H1 (cell line): ENCODE measurements around the gene CHPF2. TPM values are rescaled to one million over a fixed set of nuclear protein-coding genes. Genes with fewer than 3 reads are reported as not detected.

Experiments used
- CTCF ChIA-PET: fragments of 300-600 bp; sonication (Branson Sonifier 250); formaldehyde crosslinking; loops from one replicate; lab custom pipeline; 2021; ENCODE audit not compliant: partially characterized antibody; lab: Charles Lee
- POLR2A ChIA-PET: fragments of 300-600 bp; sonication (Branson Sonifier 250); formaldehyde crosslinking; loops from one replicate; lab custom pipeline; 2021; ENCODE audit warnings: inconsistent platforms; ENCODE audit not compliant: partially characterized antibody; lab: Charles Lee
- DNase-seq, 2 experiments: peaks; one replicate each; pipeline versions ENCODE4 v3.0.0 to v3.0.0-alpha.2; 2010 to 2022; ENCODE audit warnings: low spot score in 2 of 2, low read depth in 1 of 2, mixed read lengths in 1 of 2
- FAIRE-seq: peaks from 2 replicates; lab custom pipeline; 2011; peaks lifted over from hg19 to GRCh38; lab: Jason Lieb, UNC
- H2AFZ ChIP-seq: 2 replicates; pipeline ENCODE4 v1.8.1; 2012; ENCODE audit warnings: low read length, inconsistent platforms
- H2AK5ac ChIP-seq: 2 replicates; pipeline ENCODE4 v1.6.1; 2013; ENCODE audit warnings: low read depth, low read length
- H2BK120ac ChIP-seq: replicated peaks from 2 replicates; pipeline ENCODE3; 2013; ENCODE audit warnings: low read depth, low read length, inconsistent platforms
- H2BK12ac ChIP-seq: 2 replicates; pipeline ENCODE4 v1.6.1; 2013; ENCODE audit warnings: low read depth, low read length
- H2BK15ac ChIP-seq: 2 replicates; pipeline ENCODE4 v1.6.1; 2013; ENCODE audit warnings: low read length
- H2BK20ac ChIP-seq: 2 replicates; pipeline ENCODE4 v1.6.1; 2013; ENCODE audit warnings: low read length
- H2BK5ac ChIP-seq: 2 replicates; pipeline ENCODE4 v1.6.1; 2013; ENCODE audit warnings: low read depth, low read length
- H3K14ac ChIP-seq: 2 replicates; pipeline ENCODE4 v1.6.1; 2013; ENCODE audit warnings: inconsistent platforms; ENCODE audit not compliant: insufficient read length
- H3K18ac ChIP-seq: 2 replicates; pipeline ENCODE4 v1.6.1; 2013; ENCODE audit warnings: low read length; ENCODE audit errors: extremely low read depth
- H3K23ac ChIP-seq: 2 replicates; pipeline ENCODE4 v1.6.1; 2013; ENCODE audit warnings: inconsistent platforms; ENCODE audit not compliant: insufficient read length
- H3K23me2 ChIP-seq: 2 replicates; pipeline ENCODE4 v1.6.1; 2013; ENCODE audit warnings: low read depth, low read length
- H3K27ac ChIP-seq: 2 replicates; pipeline ENCODE4 v1.6.1; 2011; ENCODE audit warnings: low read depth, low read length, inconsistent platforms
- H3K27me3 ChIP-seq, 4 experiments: replicated peaks in 1 of 4; 1 replicate in 1 of 4; 2 replicates in 3 of 4; pipeline versions ENCODE4 v1.6.1 to v1.8.1; 2011 to 2013; ENCODE audit warnings: low read length in 3 of 4, mild to moderate bottlenecking in 3 of 4, inconsistent platforms in 2 of 4, mixed read lengths in 2 of 4, moderate library complexity in 1 of 4; ENCODE audit not compliant: control insufficient read depth in 3 of 4, insufficient read depth in 3 of 4; ENCODE audit errors: extremely low read depth in 1 of 4
- H3K36me3 ChIP-seq, 4 experiments: 2 replicates each; pipeline versions ENCODE4 v1.6.1 to v1.8.1; 2011 to 2013; ENCODE audit warnings: mild to moderate bottlenecking in 4 of 4, low read length in 3 of 4, moderate library complexity in 2 of 4, control low read depth in 1 of 4, inconsistent platforms in 1 of 4; ENCODE audit not compliant: insufficient read depth in 4 of 4, control insufficient read depth in 2 of 4
- H3K4ac ChIP-seq: replicated peaks from 2 replicates; pipeline ENCODE3; 2013; ENCODE audit warnings: low read length, low read depth, mixed read lengths, inconsistent platforms; ENCODE audit not compliant: insufficient read length
- H3K4me1 ChIP-seq, 4 experiments: replicated peaks in 1 of 4; 1 replicate in 1 of 4; 2 replicates in 3 of 4; pipeline versions ENCODE4 v1.6.1 to v1.8.1; 2011 to 2013; ENCODE audit warnings: low read length in 3 of 4, inconsistent platforms in 2 of 4, mixed read lengths in 1 of 4; ENCODE audit not compliant: insufficient read depth in 4 of 4, control insufficient read depth in 3 of 4
- H3K4me2 ChIP-seq, 2 experiments: 2 replicates each; pipeline versions ENCODE4 v1.6.1 to v1.8.1; 2011 to 2013; ENCODE audit warnings: low read depth in 2 of 2, low read length in 2 of 2, control low read depth in 1 of 2, inconsistent platforms in 1 of 2, mild to moderate bottlenecking in 1 of 2; ENCODE audit not compliant: insufficient read depth in 1 of 2
- H3K4me3 ChIP-seq, 4 experiments: fragments of 200-600, 300-600 bp in 1 of 4; sonication (generic), shearing (Covaris generic), sonication (Bioruptor Twin) in 1 of 4; 2 replicates each; pipeline versions ENCODE4 v1.5.1 to v1.8.1; 2011 to 2016; ENCODE audit warnings: low read length in 4 of 4, low read depth in 3 of 4, control low read depth in 2 of 4, inconsistent platforms in 2 of 4, mild to moderate bottlenecking in 2 of 4, mixed read lengths in 1 of 4, moderate library complexity in 1 of 4; ENCODE audit not compliant: insufficient read depth in 2 of 4; ENCODE audit errors: extremely low read depth in 1 of 4
- H3K56ac ChIP-seq: replicated peaks from 2 replicates; pipeline ENCODE3; 2013; ENCODE audit warnings: low read depth, mild to moderate bottlenecking, mixed read lengths, low read length, inconsistent platforms; ENCODE audit not compliant: insufficient read length
- H3K79me1 ChIP-seq: 2 replicates; pipeline ENCODE4 v1.6.1; 2013; ENCODE audit warnings: low read depth, low read length, control low read depth
- H3K79me2 ChIP-seq, 2 experiments: 2 replicates each; pipeline versions ENCODE4 v1.6.1 to v1.8.1; 2012 to 2013; ENCODE audit warnings: low read length in 2 of 2, mild to moderate bottlenecking in 2 of 2, inconsistent platforms in 1 of 2; ENCODE audit not compliant: insufficient read depth in 2 of 2, control insufficient read depth in 1 of 2
- H3K9ac ChIP-seq, 4 experiments: replicated peaks in 1 of 4; 1 replicate in 1 of 4; 2 replicates in 3 of 4; pipeline versions ENCODE4 v1.6.1 to v1.8.1; 2011 to 2013; ENCODE audit warnings: low read depth in 3 of 4, low read length in 3 of 4, control low read depth in 2 of 4, mild to moderate bottlenecking in 2 of 4, moderate library complexity in 2 of 4, inconsistent platforms in 1 of 4; ENCODE audit errors: extremely low read depth in 1 of 4
- H3K9me3 ChIP-seq, 2 experiments: 2 replicates each; pipeline versions ENCODE4 v1.6.1 to v1.8.1; 2012 to 2013; ENCODE audit warnings: mild to moderate bottlenecking in 2 of 2, moderate library complexity in 2 of 2, control low read depth in 1 of 2, inconsistent platforms in 1 of 2, low read depth in 1 of 2, low read length in 1 of 2, mixed read lengths in 1 of 2; ENCODE audit not compliant: insufficient read depth in 2 of 2
- H4K20me1 ChIP-seq, 2 experiments: replicated peaks in 1 of 2; 2 replicates each; pipeline versions ENCODE3 to v1.8.1; 2011 to 2013; ENCODE audit warnings: inconsistent platforms in 2 of 2, low read length in 2 of 2, mild to moderate bottlenecking in 1 of 2; ENCODE audit not compliant: insufficient read depth in 2 of 2, control insufficient read depth in 1 of 2
- H4K5ac ChIP-seq: 2 replicates; pipeline ENCODE4 v1.6.1; 2013; ENCODE audit warnings: low read length, low read depth, mixed read lengths, inconsistent platforms; ENCODE audit not compliant: insufficient read length
- H4K8ac ChIP-seq: 2 replicates; pipeline ENCODE4 v1.8.0; 2013; ENCODE audit warnings: mild to moderate bottlenecking, moderate library complexity, low read length, inconsistent platforms; ENCODE audit not compliant: insufficient read depth; ENCODE audit errors: extremely low read depth
- H4K91ac ChIP-seq: replicated peaks from 2 replicates; pipeline ENCODE3; 2013; ENCODE audit warnings: low read length, mixed read lengths, inconsistent platforms; ENCODE audit not compliant: insufficient read length
- CEBPB ChIP-seq: IDR thresholded peaks from 2 replicates; pipeline ENCODE4 v1.6.1; 2012; ENCODE audit warnings: low read depth, low read length
- CTBP2 ChIP-seq: IDR thresholded peaks from 2 replicates; pipeline ENCODE4 v1.7.0; 2011; ENCODE audit warnings: borderline replicate concordance, mild to moderate bottlenecking, moderate library complexity, mixed read lengths, low read length; ENCODE audit not compliant: insufficient read depth, insufficient read length
- CTCF ChIP-seq, 3 experiments: IDR thresholded peaks; 1 replicate in 2 of 3; 2 replicates in 1 of 3; pipeline versions ENCODE4 v1.5.1 to v1.6.1; 2011; ENCODE audit warnings: low read length in 3 of 3, mild to moderate bottlenecking in 3 of 3, inconsistent platforms in 2 of 3, low read depth in 1 of 3, moderate library complexity in 1 of 3; ENCODE audit not compliant: insufficient read depth in 1 of 3; ENCODE audit errors: control extremely low read depth in 1 of 3
- HDAC2 ChIP-seq, 2 experiments: fragments of 300-600 bp in 1 of 2; sonication (generic) in 1 of 2; IDR thresholded peaks; 2 replicates each; pipeline ENCODE4 v1.6.1; 2011 to 2012; ENCODE audit warnings: low read depth in 2 of 2, low read length in 2 of 2, mild to moderate bottlenecking in 2 of 2, moderate library complexity in 2 of 2, borderline replicate concordance in 1 of 2, inconsistent platforms in 1 of 2
- KDM1A ChIP-seq: fragments of 200-600, 300-600 bp; sonication (generic); IDR thresholded peaks from 2 replicates; pipeline ENCODE4 v1.7.1; 2016; ENCODE audit warnings: mild to moderate bottlenecking, low read length, borderline replicate concordance
- NANOG ChIP-seq: IDR thresholded peaks from 2 replicates; pipeline ENCODE4 v1.6.1; 2011; ENCODE audit warnings: low read length, low read depth, mild to moderate bottlenecking, inconsistent platforms; ENCODE audit not compliant: insufficient read depth, poor library complexity, severe bottlenecking
- NRF1 ChIP-seq: IDR thresholded peaks from 2 replicates; pipeline ENCODE4 v1.6.1; 2011; ENCODE audit warnings: mild to moderate bottlenecking, low read depth, low read length, improper control_type of control experiment
- RFX5 ChIP-seq: IDR thresholded peaks from 2 replicates; pipeline ENCODE4 v1.6.1; 2011; ENCODE audit warnings: low read depth, low read length, improper control_type of control experiment, borderline replicate concordance
- SIN3A ChIP-seq, 2 experiments: IDR thresholded peaks in 1 of 2; conservative IDR thresholded peaks in 1 of 2; 2 replicates each; pipeline ENCODE4 v1.6.1; 2011 to 2012; ENCODE audit warnings: low read length in 2 of 2, improper control_type of control experiment in 1 of 2, low read depth in 1 of 2, mild to moderate bottlenecking in 1 of 2
- TAF7 ChIP-seq: optimal IDR thresholded peaks from 2 replicates; pipeline ENCODE3; 2011; ENCODE audit warnings: low read depth, mild to moderate bottlenecking, inconsistent platforms, low read length, moderate library complexity, borderline replicate concordance
- WGBS, 2 experiments: shearing (Covaris generic) in 1 of 2; methylation state at CpG; one replicate each; pipeline versions ENCODE4 v1.1.6 to v1.1.7; 2013 to 2015; ENCODE audit warnings: low lambda C conversion rate in 2 of 2, mixed read lengths in 2 of 2, inconsistent platforms in 1 of 2, low coverage in 1 of 2, missing lambda C conversion rate in 1 of 2; ENCODE audit not compliant: insufficient replicate concordance in 2 of 2, insufficient coverage in 1 of 2, insufficient read length in 1 of 2; ENCODE audit errors: extremely low coverage in 1 of 2, missing lambda C conversion rate in 1 of 2; 5-methylcytosine and 5-hydroxymethylcytosine counted together
- polyA plus RNA-seq, 7 experiments: library from polyadenylated mRNA; depleted of rRNA in 3 of 7; stranded (reverse) in 5 of 7; unstranded in 2 of 7; fragments of >200 nt in 5 of 7; fragments of 200-250 nt in 2 of 7; gene quantifications; 1 replicate in 5 of 7; 2 replicates in 1 of 7; 4 replicates in 1 of 7; pipeline versions ENCODE4 v1.2.1 to v1.2.3, GENCODE V29; 2011 to 2013; ENCODE audit warnings: missing spikeins in 2 of 7, mixed read lengths in 2 of 7
- total RNA-seq: library from RNA; stranded (reverse); fragmentation: NEBNext Ultra II Directional; extraction: Animal tissue kit (Norgen Biotek cat#: 25700); gene quantifications from 2 replicates; pipeline ENCODE4 v1.2.1, GENCODE V29; 2021

The CHPF2 gene
- total and polyA plus RNA-seq, 2 of the 8 experiments (the other 6 are each of a cell fraction or from before 2014, with no cell fraction given) = 14.4 to 20.6 TPM

- no peak overlapping the region for H2AFZ ChIP-seq
- no peak for TF ChIP-seq KDM1A
- no peak for TF ChIP-seq TAF7
- no peak for TF ChIP-seq CTBP2
- TF ChIP-seq HDAC2 (IDR thresholded peaks at IDR 0.05; ENCODE audit: borderline replicate concordance in 1 of 2, low read depth in 2 of 2, low read length in 2 of 2) = no peak
- no peak for TF ChIP-seq SIN3A (conservative IDR thresholded peaks at IDR 0.05 in 1 of 2, IDR thresholded peaks at IDR 0.05 in 1 of 2; ENCODE audit: low read depth in 1 of 2, low read length in 2 of 2)
- TF ChIP-seq NANOG = no peak
- no peak for TF ChIP-seq NRF1
- TF ChIP-seq CEBPB = no peak
- TF ChIP-seq CTCF (IDR thresholded peaks at IDR 0.05; ENCODE audit: control extremely low read depth in 1 of 3, insufficient read depth in 1 of 3, low read depth in 1 of 3, low read length in 3 of 3) = no peak
- TF ChIP-seq RFX5 = no peak
These were observed 4.1 kb downstream of the CHPF2 start for GRCh38 chr7:151236406-151236805.

More at GRCh38 chr7:151236406-151236805, 4.1 kb downstream of the CHPF2 start:
- Histone ChIP-seq H3K4me3 (no peak overlapping the region), H3K27ac (no peak overlapping the region), H3K27me3 (no peaks in the 10 kb centered on the region), H4K8ac (no peak overlapping the region), H3K9ac (no peak overlapping the region), H4K20me1 (peaks cover 0 to 17% of the 10 kb centered on the region in 2 experiments), H2BK5ac (no peak overlapping the region), H3K23me2 (peaks cover 13% of the 10 kb centered on the region), H2BK12ac (no peak overlapping the region), H3K79me1 (peaks cover 14% of the 10 kb centered on the region), H3K56ac (no peak overlapping the region), H4K5ac (no peak overlapping the region), H2BK15ac (no peak overlapping the region), H3K18ac (no peak overlapping the region), H2BK120ac (no peak overlapping the region), H3K4ac (no peak overlapping the region), H3K79me2 (peaks cover 4 to 23% of the 10 kb centered on the region in 2 experiments; a peak in 3 of 4 replicates), H4K91ac (no peak overlapping the region), H3K9me3 (no peaks in the 10 kb centered on the region), H3K36me3 (peaks cover 8 to 24% (median 11%) of the 10 kb centered on the region in 4 experiments; a peak in 7 of 8 replicates), H3K23ac (no peak overlapping the region), H2AK5ac (no peak overlapping the region), H3K14ac (no peak overlapping the region), H2BK20ac (no peak overlapping the region), H3K4me2 (no peak overlapping the region), H3K4me1 (peaks cover 3 to 7% (median 5%) of the 10 kb centered on the region in 4 experiments; a peak in 5 of 7 replicates)
- ChIA-PET POLR2A (interaction anchor here (0.9 to 1.3 kb wide), 2 partner anchors 9 to 19 kb away, joined by 3 to 9 read pairs; partner anchors contain the start of gene ABCF2), CTCF (interaction anchor here (0.5 to 6.8 kb wide), 16 partner anchors 8 to 120 kb away, joined by 3 to 71 read pairs (median 4); partner anchors contain the start of gene ABCF2)
- no peak for FAIRE-seq
- DNase-seq = no peak
- WGBS, 2 experiments = 90% methylated on average over 13 of the region's 13 CpGs; no CpG with 5 or more reads in 1 of the 2 experiments
